ENCODE measurements around the gene UQCRHL. TPM values are rescaled to one million over a fixed set of nuclear protein-coding genes. Genes with fewer than 3 reads are reported as not detected.
A peak's percentile ranks its signal among the peaks of the same experiment; 100 is the strongest.

Gene UQCRHL
- total RNA-seq, 1 donor from 2014 or later, result 1.6 TPM

GRCh38 chr1:15757575-15758342 lies 49.7 kb downstream of the UQCRHL start:
- ATAC-seq, result peak; percentile 2

Other genes starting within 250 kb of the UQCRHL start
- 1.4 TPM for gene AGMAT, start 222.6 kb downstream of the UQCRHL start, total RNA-seq
- 49.9 TPM for gene DDI2, start 190.2 kb downstream of the UQCRHL start, total RNA-seq
- 54.7 TPM for gene PLEKHM2, start 123.3 kb downstream of the UQCRHL start, total RNA-seq
- gene SLC25A34, start 71.4 kb downstream of the UQCRHL start, total RNA-seq, result 0.68 TPM
- gene TMEM82, start 65.2 kb downstream of the UQCRHL start, total RNA-seq, result not detected
- gene FBLIM1, start 48.9 kb downstream of the UQCRHL start, total RNA-seq, result 56.5 TPM
- 25.1 TPM for gene SPEN, start 40.1 kb upstream of the UQCRHL start, total RNA-seq
- gene ZBTB17, start 168.5 kb upstream of the UQCRHL start, total RNA-seq, result 26.5 TPM
- gene SRARP, start 196.6 kb upstream of the UQCRHL start, total RNA-seq, result not detected
- gene HSPB7, start 210.4 kb upstream of the UQCRHL start, total RNA-seq, result 1.6 TPM
- gene CLCNKA, start 214.4 kb upstream of the UQCRHL start, total RNA-seq, result 0.08 TPM
- gene CLCNKB, start 236.1 kb upstream of the UQCRHL start, total RNA-seq, result not detected

All from esophagus mucosa (tissue), 1 donor.